Cardiac fibroblast (primary cell): Measurements from ENCODE around the gene ANO8.

Source experiments
- DNase-seq, 2 donors: peaks; one replicate each; pipeline versions ENCODE4 v3.0.0 to v3.0.0-alpha.2; 2010; ENCODE audit warnings: low read depth in 2 of 2
- H3K4me3 ChIP-seq, 2 donors: replicated peaks in 1 of 2; 1 replicate in 1 of 2; 2 replicates in 1 of 2; pipeline ENCODE4 v1.5.1; 2011; ENCODE audit warnings: low read depth in 2 of 2, low read length in 2 of 2, mild to moderate bottlenecking in 2 of 2, moderate library complexity in 1 of 2
- CTCF ChIP-seq: IDR thresholded peaks from one replicate; pipeline ENCODE4 v1.5.1; 2011; ENCODE audit warnings: low read depth, mild to moderate bottlenecking, low read length, inconsistent platforms

Gene ANO8

GRCh38 chr19:17347361-17347760 is 12.7 kb upstream of the ANO8 start:
- peak; percentile 54 to 76 for DNase-seq
- H3K4me3 ChIP-seq = no peak overlapping the region
- no peak for TF ChIP-seq CTCF

- no peak overlapping the region for H3K4me3 ChIP-seq
- TF ChIP-seq CTCF = peak; percentile 90
- DNase-seq = peak; percentile 72 to 73
Observed at GRCh38 chr19:17346109-17346671, 11.5 kb upstream of the ANO8 start.

GRCh38 chr19:17341845-17342244 is 7.2 kb upstream of the ANO8 start:
- no peak for TF ChIP-seq CTCF
- no peak for DNase-seq
- H3K4me3 ChIP-seq = no peak overlapping the region

- no peak for DNase-seq
- H3K4me3 ChIP-seq = no peak overlapping the region
- no peak for TF ChIP-seq CTCF
Observed at GRCh38 chr19:17341386-17341785, 6.7 kb upstream of the ANO8 start.

- no peak for TF ChIP-seq CTCF
- no peak overlapping the region for H3K4me3 ChIP-seq
- DNase-seq = no peak
Observed at GRCh38 chr19:17340871-17341357, 6.3 kb upstream of the ANO8 start.

- H3K4me3 ChIP-seq = no peak overlapping the region
- no peak for DNase-seq
- no peak for TF ChIP-seq CTCF
Observed at GRCh38 chr19:17340302-17340870, 5.7 kb upstream of the ANO8 start.
